ENCODE measurements around the gene C22orf42. TPM values are rescaled to one million over a fixed set of nuclear protein-coding genes. Genes with fewer than 3 reads are reported as not detected.
A peak's percentile ranks its signal among the peaks of the same experiment; 100 is the strongest.

Gene C22orf42
- total RNA-seq, 1 experiment from 2014 or later: not detected

GRCh38 chr22:32132783-32133182 is 26.3 kb downstream of the C22orf42 start:
- no peak overlapping the region for H3K4me3 ChIP-seq (ENCODE audit: insufficient read depth, low read depth, low read length)
- H3K36me3 ChIP-seq (replicated peaks; ENCODE audit: control insufficient read depth, insufficient read depth, low read length): no peaks in the 10 kb centered on the region
- H3K27me3 ChIP-seq (ENCODE audit: control insufficient read depth, insufficient read depth, low read length): no peaks in the 10 kb centered on the region
- DNase-seq: no peak

DNA sequence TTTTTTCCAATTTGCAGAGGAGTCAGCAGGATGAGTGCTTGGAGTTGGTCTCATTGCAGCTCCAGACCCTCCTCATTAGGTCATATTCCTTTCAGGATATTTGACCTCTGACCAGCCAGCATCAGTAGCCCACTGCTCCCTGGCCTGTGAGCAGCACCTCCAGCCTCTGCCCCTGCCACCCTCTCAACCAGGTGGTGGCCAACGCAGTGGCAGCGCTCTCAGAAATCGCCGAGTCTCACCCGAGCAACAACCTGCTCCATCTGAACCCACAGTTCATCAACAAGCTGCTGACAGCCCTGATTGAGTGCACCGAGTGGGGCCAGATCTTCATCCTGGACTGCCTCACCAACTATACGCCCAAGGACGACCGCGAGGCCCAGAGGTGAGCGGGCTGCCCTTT is 27.0 kb downstream of the C22orf42 start:
- no peak for DNase-seq
- no peaks in the 10 kb centered on the region for H3K27me3 ChIP-seq (ENCODE audit: control insufficient read depth, insufficient read depth, low read length)
- no peaks in the 10 kb centered on the region for H3K36me3 ChIP-seq (replicated peaks; ENCODE audit: control insufficient read depth, insufficient read depth, low read length)
- no peak overlapping the region for H3K4me3 ChIP-seq (ENCODE audit: insufficient read depth, low read depth, low read length)

DNA sequence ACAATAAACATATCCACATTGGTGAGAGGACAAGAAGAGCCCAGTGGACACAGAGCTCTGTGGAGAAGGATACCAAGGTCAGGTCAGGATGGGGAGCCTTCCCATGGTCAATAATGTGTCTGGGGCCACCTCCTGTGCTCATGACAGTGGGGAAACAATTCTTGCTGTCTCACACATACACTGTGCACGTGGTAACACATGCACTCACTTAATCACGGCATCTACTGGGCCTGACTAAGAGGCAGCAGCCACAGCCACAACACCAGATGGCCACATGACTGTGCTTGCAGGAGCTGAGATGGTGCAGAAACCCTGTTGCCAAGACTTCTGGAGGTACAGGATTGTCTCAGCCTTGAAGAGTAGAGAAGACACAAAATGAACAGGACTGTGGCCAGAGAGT is 28.6 kb downstream of the C22orf42 start:
- no peaks in the 10 kb centered on the region for H3K36me3 ChIP-seq (replicated peaks; ENCODE audit: control insufficient read depth, insufficient read depth, low read length)
- DNase-seq: no peak
- no peaks in the 10 kb centered on the region for H3K27me3 ChIP-seq (ENCODE audit: control insufficient read depth, insufficient read depth, low read length)
- no peak overlapping the region for H3K4me3 ChIP-seq (ENCODE audit: insufficient read depth, low read depth, low read length)

GRCh38 chr22:32127904-32128303 is 31.2 kb downstream of the C22orf42 start:
- Histone ChIP-seq H3K36me3 (replicated peaks; ENCODE audit: control insufficient read depth, insufficient read depth, low read length) (no peaks in the 10 kb centered on the region), H3K27me3 (ENCODE audit: control insufficient read depth, insufficient read depth, low read length) (no peaks in the 10 kb centered on the region; the same call in 1 of the 2 replicates), H3K4me3 (ENCODE audit: insufficient read depth, low read depth, low read length) (no peak overlapping the region)
- DNase-seq: peak; percentile 84

- H3K36me3 ChIP-seq (replicated peaks; ENCODE audit: control insufficient read depth, insufficient read depth, low read length): no peaks in the 10 kb centered on the region
- peak; percentile 59 for DNase-seq
- H3K27me3 ChIP-seq (ENCODE audit: control insufficient read depth, insufficient read depth, low read length): no peaks in the 10 kb centered on the region; the same call in 1 of the 2 replicates
- no peak overlapping the region for H3K4me3 ChIP-seq (ENCODE audit: insufficient read depth, low read depth, low read length)
Observed at GRCh38 chr22:32123657-32124056, 35.4 kb downstream of the C22orf42 start.

GRCh38 chr22:32122899-32123298 is 36.2 kb downstream of the C22orf42 start:
- H3K36me3 ChIP-seq (replicated peaks; ENCODE audit: control insufficient read depth, insufficient read depth, low read length): no peaks in the 10 kb centered on the region
- no peaks in the 10 kb centered on the region; the same call in 1 of the 2 replicates for H3K27me3 ChIP-seq (ENCODE audit: control insufficient read depth, insufficient read depth, low read length)
- no peak overlapping the region for H3K4me3 ChIP-seq (ENCODE audit: insufficient read depth, low read depth, low read length)
- DNase-seq: peak; percentile 31

- no peak for DNase-seq
- no peak overlapping the region for H3K4me3 ChIP-seq (ENCODE audit: insufficient read depth, low read depth, low read length)
- H3K36me3 ChIP-seq (replicated peaks; ENCODE audit: control insufficient read depth, insufficient read depth, low read length): no peaks in the 10 kb centered on the region
- H3K27me3 ChIP-seq (ENCODE audit: control insufficient read depth, insufficient read depth, low read length): no peaks in the 10 kb centered on the region; the same call in 1 of the 2 replicates
Observed at GRCh38 chr22:32120603-32121002, 38.5 kb downstream of the C22orf42 start.

- peak; percentile 47 for DNase-seq
- Histone ChIP-seq H3K36me3 (replicated peaks; ENCODE audit: control insufficient read depth, insufficient read depth, low read length) (no peaks in the 10 kb centered on the region), H3K27me3 (ENCODE audit: control insufficient read depth, insufficient read depth, low read length) (no peaks in the 10 kb centered on the region; the same call in 1 of the 2 replicates), H3K4me3 (ENCODE audit: insufficient read depth, low read depth, low read length) (no peak overlapping the region)
Observed at GRCh38 chr22:32119568-32120235, 39.4 kb downstream of the C22orf42 start.

GRCh38 chr22:32112380-32112779 is 46.7 kb downstream of the C22orf42 start:
- Histone ChIP-seq H3K36me3 (replicated peaks; ENCODE audit: control insufficient read depth, insufficient read depth, low read length) (no peaks in the 10 kb centered on the region), H3K27me3 (ENCODE audit: control insufficient read depth, insufficient read depth, low read length) (no peaks in the 10 kb centered on the region; the same call in 1 of the 2 replicates), H3K4me3 (ENCODE audit: insufficient read depth, low read depth, low read length) (no peak overlapping the region)
- DNase-seq: no peak

DNA sequence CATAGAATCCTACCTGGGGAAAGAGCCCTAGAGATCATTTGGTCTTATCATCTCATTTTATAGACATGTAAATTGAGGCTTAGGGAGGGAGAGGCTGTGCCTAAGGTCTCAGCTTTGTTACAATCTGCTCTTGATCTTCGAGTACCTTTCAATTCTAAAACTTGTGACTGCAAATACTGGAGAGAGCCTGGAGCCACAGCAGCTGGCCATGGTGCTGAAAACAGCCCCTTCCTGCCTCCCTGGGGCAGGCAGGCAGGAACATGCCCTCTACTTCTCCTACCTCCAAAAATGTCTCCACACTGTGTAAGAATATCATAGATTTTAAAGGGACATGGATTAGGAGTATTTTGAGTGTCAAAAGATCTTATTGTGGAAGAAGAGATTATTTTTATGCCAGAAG is 52.2 kb downstream of the C22orf42 start:
- no peaks in the 10 kb centered on the region; the same call in 1 of the 2 replicates for H3K27me3 ChIP-seq (ENCODE audit: control insufficient read depth, insufficient read depth, low read length)
- H3K4me3 ChIP-seq (ENCODE audit: insufficient read depth, low read depth, low read length): no peak overlapping the region
- no peaks in the 10 kb centered on the region for H3K36me3 ChIP-seq (replicated peaks; ENCODE audit: control insufficient read depth, insufficient read depth, low read length)
- DNase-seq: peak; percentile 59

GRCh38 chr22:32103658-32104315 is 55.3 kb downstream of the C22orf42 start:
- DNase-seq: no peak
- H3K27me3 ChIP-seq (ENCODE audit: control insufficient read depth, insufficient read depth, low read length): peaks cover 2% of the 10 kb centered on the region
- H3K36me3 ChIP-seq (replicated peaks; ENCODE audit: control insufficient read depth, insufficient read depth, low read length): no peaks in the 10 kb centered on the region
- no peak overlapping the region for H3K4me3 ChIP-seq (ENCODE audit: insufficient read depth, low read depth, low read length)

DNA sequence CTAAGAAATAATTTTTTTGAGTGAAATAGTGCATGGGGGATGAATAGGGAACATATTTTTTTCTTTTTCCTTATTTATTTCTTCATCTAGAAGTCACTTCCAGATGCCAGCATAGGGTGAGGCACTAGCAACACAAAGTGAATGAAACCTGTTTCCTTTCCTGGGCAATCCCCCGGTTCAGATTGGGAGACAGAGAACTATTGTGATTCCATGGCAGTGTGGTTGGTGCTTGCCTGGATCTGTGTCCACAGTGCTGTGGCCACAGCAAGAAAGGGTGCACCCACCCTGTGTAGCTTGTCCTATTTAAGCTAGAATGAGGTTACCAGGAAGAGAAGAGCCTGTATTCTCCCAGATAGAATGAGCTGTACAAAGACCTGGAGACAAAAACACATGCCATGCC is 58.4 kb downstream of the C22orf42 start:
- DNase-seq: no peak
- H3K27me3 ChIP-seq (ENCODE audit: control insufficient read depth, insufficient read depth, low read length): peaks cover 2% of the 10 kb centered on the region
- H3K4me3 ChIP-seq (ENCODE audit: insufficient read depth, low read depth, low read length): no peak overlapping the region
- no peaks in the 10 kb centered on the region for H3K36me3 ChIP-seq (replicated peaks; ENCODE audit: control insufficient read depth, insufficient read depth, low read length)

Other genes with a start within 250 kb of the C22orf42 start
- 217 and 229 TPM in 2 replicates for gene YWHAH, start 214.8 kb downstream of the C22orf42 start, total RNA-seq (2014; rRNA removed; shearing (Covaris generic))
- not detected in 2 replicates for gene SLC5A1, start 116.0 kb downstream of the C22orf42 start, total RNA-seq (2014; rRNA removed; shearing (Covaris generic))
- gene RFPL2, start 45.8 kb upstream of the C22orf42 start, total RNA-seq (2014; rRNA removed; shearing (Covaris generic)): 0.15 and 0.45 TPM in 2 replicates
- not detected in 2 replicates for gene SLC5A4, start 96.0 kb upstream of the C22orf42 start, total RNA-seq (2014; rRNA removed; shearing (Covaris generic))
- not detected in 2 replicates for gene RFPL3, start 198.6 kb upstream of the C22orf42 start, total RNA-seq (2014; rRNA removed; shearing (Covaris generic))